ENCODE measurements around the gene OPN1LW.
A peak's percentile ranks its signal among the peaks of the same experiment; 100 is the strongest.
"Not testable (repeated sequence)": the region's sequence is repeated elsewhere in the genome, so short reads cannot be mapped to it uniquely, and the experiment has no call there.

OPN1LW gene

GRCh38 chrX:154144010-154144409 lies at the start of gene OPN1LW:
Gene OPN1LW (plus strand): TSS chrX:154144243. CDS start chrX:154144284, 41 bp downstream.
- not testable (repeated sequence) for H3K4me1 Mint-ChIP-seq (ENCODE audit: low read depth); H3K9me3 Mint-ChIP-seq; H3K27ac Mint-ChIP-seq; H3K27me3 Mint-ChIP-seq; H3K36me3 Mint-ChIP-seq (ENCODE audit: low read depth); DNase-seq; H3K4me3 Mint-ChIP-seq

- Mint-ChIP-seq H3K36me3 (ENCODE audit: low read depth) (peaks cover 27% of the 10 kb centered on the region), H3K4me1 (ENCODE audit: low read depth) (peaks cover 70% of the 10 kb centered on the region), H3K4me3 (peak overlapping the region; percentile 90), H3K27ac (peak overlapping the region; percentile 98), H3K27me3 (peaks cover 52% of the 10 kb centered on the region), H3K9me3 (no peaks in the 10 kb centered on the region)
- no peak for DNase-seq
These were observed 49.2 kb upstream of the OPN1LW start for GRCh38 chrX:154094833-154095232.

- no peaks in the 10 kb centered on the region for H3K9me3 Mint-ChIP-seq
- H3K4me3 Mint-ChIP-seq = peak overlapping the region; percentile 90
- peak overlapping the region; percentile 98 for H3K27ac Mint-ChIP-seq
- H3K36me3 Mint-ChIP-seq (ENCODE audit: low read depth) = peaks cover 17% of the 10 kb centered on the region
- peaks cover 64% of the 10 kb centered on the region for H3K4me1 Mint-ChIP-seq (ENCODE audit: low read depth)
- peak; percentile 44 for DNase-seq
- peaks cover 51% of the 10 kb centered on the region for H3K27me3 Mint-ChIP-seq
These were observed 47.7 kb upstream of the OPN1LW start for GRCh38 chrX:154096140-154097002.

- Mint-ChIP-seq H3K36me3 (ENCODE audit: low read depth) (peaks cover 12% of the 10 kb centered on the region), H3K4me1 (ENCODE audit: low read depth) (peaks cover 58% of the 10 kb centered on the region)
These were observed 46.9 kb upstream of the OPN1LW start for GRCh38 chrX:154097003-154097588.

GRCh38 chrX:154097589-154098541 lies 46.2 kb upstream of the OPN1LW start, which contains the start of gene MECP2:
Gene MECP2 (minus strand): TSS chrX:154097717.
- Mint-ChIP-seq H3K4me3 (peak within 1 kb of the TSS; percentile 90), H3K36me3 (ENCODE audit: low read depth) (peaks cover 10% of the 10 kb centered on the region), H3K9me3 (no peaks in the 10 kb centered on the region), H3K27me3 (peaks cover 49% of the 10 kb centered on the region), H3K4me1 (ENCODE audit: low read depth) (peaks cover 53% of the 10 kb centered on the region), H3K27ac (peak within 1 kb of the TSS; percentile 98)
- peak; percentile 88 for DNase-seq

More at GRCh38 chrX:154097003-154097588, 46.9 kb upstream of the OPN1LW start:
- peak overlapping the region; percentile 90 for H3K4me3 Mint-ChIP-seq
- no peaks in the 10 kb centered on the region for H3K9me3 Mint-ChIP-seq
- peak overlapping the region; percentile 98 for H3K27ac Mint-ChIP-seq
- peaks cover 54% of the 10 kb centered on the region for H3K27me3 Mint-ChIP-seq
- DNase-seq = peak; percentile 76

- peaks cover 48% of the 10 kb centered on the region for H3K4me1 Mint-ChIP-seq (ENCODE audit: low read depth)
- H3K4me3 Mint-ChIP-seq = peak overlapping the region; percentile 76
- peaks cover 10% of the 10 kb centered on the region for H3K36me3 Mint-ChIP-seq (ENCODE audit: low read depth)
- peak overlapping the region; percentile 89 for H3K27ac Mint-ChIP-seq
- no peaks in the 10 kb centered on the region for H3K9me3 Mint-ChIP-seq
- H3K27me3 Mint-ChIP-seq = peaks cover 48% of the 10 kb centered on the region
- no peak for DNase-seq
These were observed 45.5 kb upstream of the OPN1LW start for GRCh38 chrX:154098551-154098950.

GRCh38 chrX:154113729-154114128 lies 30.3 kb upstream of the OPN1LW start:
- H3K36me3 Mint-ChIP-seq (ENCODE audit: low read depth) = no peaks in the 10 kb centered on the region
- no peak overlapping the region for H3K27ac Mint-ChIP-seq
- peaks cover 32% of the 10 kb centered on the region for H3K27me3 Mint-ChIP-seq
- H3K4me3 Mint-ChIP-seq = no peak overlapping the region
- H3K9me3 Mint-ChIP-seq = no peaks in the 10 kb centered on the region
- peaks cover 5% of the 10 kb centered on the region for H3K4me1 Mint-ChIP-seq (ENCODE audit: low read depth)
- no peak for DNase-seq

GRCh38 chrX:154114652-154115051 lies 29.4 kb upstream of the OPN1LW start:
- Mint-ChIP-seq H3K27me3 (peaks cover 32% of the 10 kb centered on the region), H3K36me3 (ENCODE audit: low read depth) (no peaks in the 10 kb centered on the region), H3K4me1 (ENCODE audit: low read depth) (peaks cover 5% of the 10 kb centered on the region), H3K27ac (no peak overlapping the region), H3K9me3 (no peaks in the 10 kb centered on the region), H3K4me3 (no peak overlapping the region)
- no peak for DNase-seq

GRCh38 chrX:154115071-154115470 lies 29.0 kb upstream of the OPN1LW start:
- Mint-ChIP-seq H3K27me3 (peaks cover 30% of the 10 kb centered on the region), H3K27ac (no peak overlapping the region), H3K4me1 (ENCODE audit: low read depth) (peaks cover 5% of the 10 kb centered on the region), H3K9me3 (no peaks in the 10 kb centered on the region), H3K4me3 (no peak overlapping the region), H3K36me3 (ENCODE audit: low read depth) (no peaks in the 10 kb centered on the region)
- no peak for DNase-seq

GRCh38 chrX:154115750-154116149 lies 28.3 kb upstream of the OPN1LW start:
- Mint-ChIP-seq H3K36me3 (ENCODE audit: low read depth) (no peaks in the 10 kb centered on the region), H3K27me3 (peaks cover 30% of the 10 kb centered on the region), H3K4me3 (no peak overlapping the region), H3K9me3 (no peaks in the 10 kb centered on the region), H3K4me1 (ENCODE audit: low read depth) (peaks cover 5% of the 10 kb centered on the region), H3K27ac (no peak overlapping the region)
- no peak for DNase-seq

GRCh38 chrX:154116426-154117211 lies 27.4 kb upstream of the OPN1LW start:
- no peak for DNase-seq
- peaks cover 30% of the 10 kb centered on the region for H3K27me3 Mint-ChIP-seq
- no peak overlapping the region for H3K27ac Mint-ChIP-seq
- no peak overlapping the region for H3K4me3 Mint-ChIP-seq
- H3K9me3 Mint-ChIP-seq = no peaks in the 10 kb centered on the region
- H3K4me1 Mint-ChIP-seq (ENCODE audit: low read depth) = peaks cover 5% of the 10 kb centered on the region
- H3K36me3 Mint-ChIP-seq (ENCODE audit: low read depth) = no peaks in the 10 kb centered on the region

GRCh38 chrX:154117566-154117965 lies 26.5 kb upstream of the OPN1LW start:
- Mint-ChIP-seq H3K4me1 (ENCODE audit: low read depth) (peaks cover 3% of the 10 kb centered on the region), H3K4me3 (no peak overlapping the region), H3K27ac (no peak overlapping the region), H3K9me3 (no peaks in the 10 kb centered on the region), H3K36me3 (ENCODE audit: low read depth) (no peaks in the 10 kb centered on the region), H3K27me3 (peaks cover 34% of the 10 kb centered on the region)
- no peak for DNase-seq

- H3K27ac Mint-ChIP-seq = no peak overlapping the region
- H3K4me1 Mint-ChIP-seq (ENCODE audit: low read depth) = peaks cover 19% of the 10 kb centered on the region
- no peaks in the 10 kb centered on the region for H3K36me3 Mint-ChIP-seq (ENCODE audit: low read depth)
- DNase-seq = no peak
- no peaks in the 10 kb centered on the region for H3K9me3 Mint-ChIP-seq
- no peak overlapping the region for H3K4me3 Mint-ChIP-seq
- H3K27me3 Mint-ChIP-seq = peaks cover 29% of the 10 kb centered on the region
These were observed 23.5 kb upstream of the OPN1LW start for GRCh38 chrX:154120567-154120966.
